CD4-positive, CD25-positive, alpha-beta regulatory T cell (primary cell): ENCODE data around the gene ERVH48-1. TPM values are rescaled to one million over a fixed set of nuclear protein-coding genes. Genes with fewer than 3 reads are reported as not detected.
A peak's percentile ranks its signal among the peaks of the same experiment; 100 is the strongest.
"Not testable (repeated sequence)": the region's sequence is repeated elsewhere in the genome, so short reads cannot be mapped to it uniquely, and the experiment has no call there.

Experiments used
- ATAC-seq, 2 donors: fragments of 150-1000 bp; cut with Tn5 transposase; one replicate each; pipeline ENCODE4 v1.10.0; 2021; ENCODE audit warnings: low read depth in 2 of 2, moderate number of reproducible peaks in 2 of 2, moderate library complexity in 1 of 2
- DNase-seq, 3 donors: peaks; one replicate each; pipeline versions ENCODE4 v3.0.0 to v3.0.0-alpha.2; 2012 to 2022; ENCODE audit warnings: mixed read lengths in 1 of 3
- H3K27ac ChIP-seq: one replicate; pipeline ENCODE4 v1.7.0; 2013; ENCODE audit warnings: mild to moderate bottlenecking, low read length; ENCODE audit not compliant: insufficient read depth, poor library complexity, severe bottlenecking
- H3K27me3 ChIP-seq: one replicate; pipeline ENCODE4 v1.7.0; 2013; ENCODE audit warnings: low read length; ENCODE audit not compliant: control insufficient read depth, insufficient read depth
- H3K36me3 ChIP-seq: one replicate; pipeline ENCODE4 v1.7.0; 2013; ENCODE audit warnings: mild to moderate bottlenecking, low read length, moderate library complexity; ENCODE audit not compliant: control insufficient read depth, insufficient read depth
- H3K4me1 ChIP-seq: 2 replicates; pipeline ENCODE4 v1.7.0; 2013; ENCODE audit warnings: mild to moderate bottlenecking, low read length; ENCODE audit not compliant: insufficient read depth, control insufficient read depth, poor library complexity, severe bottlenecking
- H3K4me3 ChIP-seq: one replicate; pipeline ENCODE4 v1.7.0; 2013; ENCODE audit warnings: low read depth, mild to moderate bottlenecking, low read length, moderate library complexity
- H3K9me3 ChIP-seq, 2 experiments: 1 replicate in 1 of 2; 2 replicates in 1 of 2; pipeline ENCODE4 v1.7.0; 2013; ENCODE audit warnings: low read length in 2 of 2, mild to moderate bottlenecking in 1 of 2, moderate library complexity in 1 of 2; ENCODE audit not compliant: control insufficient read depth in 2 of 2
- H3K27ac Mint-ChIP-seq, 3 donors: one replicate each; pipeline ENCODE4 v1.8.0; 2020 to 2022; ENCODE audit warnings: mild to moderate bottlenecking in 3 of 3, mixed read lengths in 3 of 3, moderate library complexity in 2 of 3
- H3K27me3 Mint-ChIP-seq: one replicate; pipeline ENCODE4 v1.8.0; 2022; ENCODE audit warnings: mild to moderate bottlenecking, mixed read lengths
- H3K36me3 Mint-ChIP-seq: one replicate; pipeline ENCODE4 v1.8.0; 2020; ENCODE audit warnings: mixed read lengths
- H3K4me1 Mint-ChIP-seq, 4 donors: one replicate each; pipeline ENCODE4 v1.8.0; 2020 to 2022; ENCODE audit warnings: mixed read lengths in 4 of 4, mild to moderate bottlenecking in 1 of 4
- H3K4me3 Mint-ChIP-seq, 4 donors: one replicate each; pipeline ENCODE4 v1.8.0; 2020 to 2022; ENCODE audit warnings: mild to moderate bottlenecking in 4 of 4, mixed read lengths in 4 of 4, moderate library complexity in 3 of 4
- H3K9me3 Mint-ChIP-seq, 7 donors: one replicate each; pipeline ENCODE4 v1.8.0; 2020 to 2022; ENCODE audit warnings: mixed read lengths in 7 of 7, mild to moderate bottlenecking in 3 of 7, moderate library complexity in 2 of 7
- polyA plus RNA-seq, 4 donors: library from polyadenylated mRNA; unstranded; fragments of 300-500 nt; fragmentation: Illumina TruSeq; gene quantifications; one replicate each; pipeline ENCODE4 v1.2.3, GENCODE V29; 2021
- total RNA-seq: library from RNA; stranded (reverse); gene quantifications from one replicate; pipeline ENCODE4 v1.2.3, GENCODE V29; 2022

Gene ERVH48-1
- total and polyA plus RNA-seq, 5 donors from 2014 or later = 0.07 to 0.23 TPM; not detected in 3

GRCh38 chr21:42911920-42912319 is 13.5 kb downstream of the ERVH48-1 start:
- H3K4me1 Mint-ChIP-seq, H3K9me3 ChIP-seq, H3K4me3 ChIP-seq, DNase-seq, H3K4me1 ChIP-seq, H3K9me3 Mint-ChIP-seq, H3K27ac ChIP-seq, ATAC-seq, H3K27me3 ChIP-seq, H3K4me3 Mint-ChIP-seq, H3K27ac Mint-ChIP-seq, H3K27me3 Mint-ChIP-seq: not testable (repeated sequence)
- peaks cover 20% of the 10 kb centered on the region for H3K36me3 ChIP-seq
- H3K36me3 Mint-ChIP-seq = peaks cover 19% of the 10 kb centered on the region

GRCh38 chr21:42908484-42908883 is 16.9 kb downstream of the ERVH48-1 start:
- ATAC-seq, H3K9me3 ChIP-seq, H3K27ac ChIP-seq, H3K4me1 ChIP-seq, H3K4me3 Mint-ChIP-seq, H3K4me1 Mint-ChIP-seq, H3K27me3 ChIP-seq, H3K4me3 ChIP-seq, H3K9me3 Mint-ChIP-seq, H3K27ac Mint-ChIP-seq, DNase-seq, H3K27me3 Mint-ChIP-seq: not testable (repeated sequence)
- H3K36me3 ChIP-seq = peaks cover 47% of the 10 kb centered on the region
- H3K36me3 Mint-ChIP-seq = peaks cover 36% of the 10 kb centered on the region

- peaks cover 63% of the 10 kb centered on the region for H3K36me3 ChIP-seq
- no peak overlapping the region for H3K4me3 ChIP-seq
- Mint-ChIP-seq H3K9me3 (no peaks in the 10 kb centered on the region), H3K27ac (no peak overlapping the region), H3K4me3 (no peak overlapping the region), H3K27me3 (no peaks in the 10 kb centered on the region), H3K4me1 (peaks cover 3 to 9% (median 8%) of the 10 kb centered on the region in 4 donors), H3K36me3 (peaks cover 43% of the 10 kb centered on the region)
- H3K4me1 ChIP-seq = no peaks in the 10 kb centered on the region
- H3K27ac ChIP-seq = no peak overlapping the region
- no peaks in the 10 kb centered on the region for H3K9me3 ChIP-seq
- ATAC-seq (no peak), DNase-seq (no peak)
- no peaks in the 10 kb centered on the region for H3K27me3 ChIP-seq
Observed at GRCh38 chr21:42906233-42906632, 19.2 kb downstream of the ERVH48-1 start.

- H3K9me3 Mint-ChIP-seq = no peaks in the 10 kb centered on the region
Observed at GRCh38 chr21:42905195-42905594, 20.2 kb downstream of the ERVH48-1 start.

GRCh38 chr21:42903817-42904216 is 21.6 kb downstream of the ERVH48-1 start:
- Histone ChIP-seq H3K36me3 (peaks cover 69% of the 10 kb centered on the region), H3K27ac (no peak overlapping the region), H3K9me3 (no peaks in the 10 kb centered on the region), H3K27me3 (no peaks in the 10 kb centered on the region), H3K4me3 (no peak overlapping the region), H3K4me1 (peaks cover under 1% of the 10 kb centered on the region)
- H3K4me3 Mint-ChIP-seq = no peak overlapping the region
- no peak overlapping the region for H3K27ac Mint-ChIP-seq
- ATAC-seq (no peak), DNase-seq (no peak)
- peaks cover 5 to 13% (median 10%) of the 10 kb centered on the region in 4 donors for H3K4me1 Mint-ChIP-seq
- H3K9me3 Mint-ChIP-seq = no peaks in the 10 kb centered on the region
- peaks cover 37% of the 10 kb centered on the region for H3K36me3 Mint-ChIP-seq
- H3K27me3 Mint-ChIP-seq = no peaks in the 10 kb centered on the region

More at GRCh38 chr21:42905195-42905594, 20.2 kb downstream of the ERVH48-1 start:
- H3K27me3 Mint-ChIP-seq = no peaks in the 10 kb centered on the region
- peaks cover 43% of the 10 kb centered on the region for H3K36me3 Mint-ChIP-seq
- H3K36me3 ChIP-seq = peaks cover 65% of the 10 kb centered on the region
- no peak overlapping the region for H3K27ac Mint-ChIP-seq
- H3K4me1 ChIP-seq = no peaks in the 10 kb centered on the region
- ATAC-seq (no peak), DNase-seq (no peak)
- H3K4me3 Mint-ChIP-seq = no peak overlapping the region
- no peaks in the 10 kb centered on the region for H3K27me3 ChIP-seq
- H3K4me3 ChIP-seq = no peak overlapping the region
- H3K4me1 Mint-ChIP-seq = peaks cover 3 to 13% (median 8%) of the 10 kb centered on the region in 4 donors
- H3K9me3 ChIP-seq = no peaks in the 10 kb centered on the region
- H3K27ac ChIP-seq = no peak overlapping the region

- H3K27ac Mint-ChIP-seq = no peak overlapping the region
- ATAC-seq = no peak
- no peaks in the 10 kb centered on the region for H3K9me3 Mint-ChIP-seq
- H3K4me3 Mint-ChIP-seq = no peak overlapping the region
- H3K27ac ChIP-seq = no peak overlapping the region
- peaks cover 8 to 27% (median 19%) of the 10 kb centered on the region in 4 donors for H3K4me1 Mint-ChIP-seq
- peaks cover 37% of the 10 kb centered on the region for H3K36me3 Mint-ChIP-seq
- no peak overlapping the region for H3K4me3 ChIP-seq
- no peaks in the 10 kb centered on the region for H3K9me3 ChIP-seq
- H3K4me1 ChIP-seq = peaks cover 3% of the 10 kb centered on the region
- H3K36me3 ChIP-seq = peaks cover 67% of the 10 kb centered on the region
- no peaks in the 10 kb centered on the region for H3K27me3 Mint-ChIP-seq
- no peak for DNase-seq
- H3K27me3 ChIP-seq = no peaks in the 10 kb centered on the region
Observed at GRCh38 chr21:42900446-42900845, 25.0 kb downstream of the ERVH48-1 start.

- peak; percentile 99 to 100 (median 99) for DNase-seq
- peak within 1 kb of the TSS; percentile 85 to 94 (median 89) for H3K4me3 Mint-ChIP-seq
- Histone ChIP-seq H3K4me3 (peak within 1 kb of the TSS; percentile 90), H3K9me3 (no peaks in the 10 kb centered on the region), H3K27ac (peak within 1 kb of the TSS; percentile 95), H3K36me3 (peaks cover 13% of the 10 kb centered on the region), H3K4me1 (peaks cover 13% of the 10 kb centered on the region), H3K27me3 (no peaks in the 10 kb centered on the region)
- no peaks in the 10 kb centered on the region for H3K9me3 Mint-ChIP-seq
- H3K27ac Mint-ChIP-seq = peak within 1 kb of the TSS; percentile 95 to 97 (median 95)
- peaks cover 6 to 28% (median 19%) of the 10 kb centered on the region in 4 donors for H3K4me1 Mint-ChIP-seq
- H3K36me3 Mint-ChIP-seq = peaks cover 8% of the 10 kb centered on the region
- H3K27me3 Mint-ChIP-seq = peaks cover 5% of the 10 kb centered on the region
- peak; percentile 93 to 95 for ATAC-seq
Observed at GRCh38 chr21:42892931-42893755, 32.3 kb downstream of the ERVH48-1 start, which contains the start of gene NDUFV3. Gene NDUFV3, plus strand, starts transcription at chr21:42893309. Its CDS starts 25 bp downstream, at chr21:42893334.

- H3K9me3 ChIP-seq = no peaks in the 10 kb centered on the region
- Mint-ChIP-seq H3K27ac (peak overlapping the region in 2 of 3 donors; percentile 95 to 97), H3K4me3 (peak overlapping the region; percentile 85 to 89 (median 88)), H3K36me3 (peaks cover 3% of the 10 kb centered on the region), H3K27me3 (peaks cover 5% of the 10 kb centered on the region), H3K9me3 (no peaks in the 10 kb centered on the region), H3K4me1 (peaks cover 6 to 23% (median 16%) of the 10 kb centered on the region in 4 donors)
- peak overlapping the region; percentile 73 for H3K4me3 ChIP-seq
- DNase-seq (no peak), ATAC-seq (no peak)
- peaks cover 8% of the 10 kb centered on the region for H3K36me3 ChIP-seq
- peak overlapping the region; percentile 95 for H3K27ac ChIP-seq
- H3K27me3 ChIP-seq = no peaks in the 10 kb centered on the region
- peaks cover 13% of the 10 kb centered on the region for H3K4me1 ChIP-seq
Observed at GRCh38 chr21:42892582-42892930, 32.9 kb downstream of the ERVH48-1 start.
